ENCODE measurements around the gene MAP3K4. TPM values are rescaled to one million over a fixed set of nuclear protein-coding genes. Genes with fewer than 3 reads are reported as not detected.

Gene MAP3K4
- total RNA-seq, 1 donor from 2014 or later: 63.3 TPM

DNA sequence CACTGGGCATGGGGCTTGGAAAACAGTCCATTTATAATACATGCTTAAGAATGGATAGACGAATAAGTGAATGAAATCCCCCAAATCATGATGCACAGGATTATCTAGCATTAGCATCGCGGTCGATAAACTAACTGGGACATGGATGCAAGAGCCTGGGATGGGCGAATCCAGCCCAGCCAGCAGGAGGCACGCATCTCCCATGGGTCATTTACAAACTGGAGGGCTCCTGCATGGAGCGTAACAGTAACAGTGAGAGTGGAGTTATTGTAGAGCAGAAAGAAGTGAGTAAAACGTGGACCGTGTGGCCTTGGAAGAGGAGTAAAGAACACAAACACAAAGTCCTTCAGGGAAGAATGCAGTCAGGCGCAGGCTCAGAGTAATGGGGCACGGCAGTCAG lies 145.8 kb downstream of the MAP3K4 start:
- H3K4me3 Mint-ChIP-seq (ENCODE audit: unreplicated experiment): no peak overlapping the region
- peaks cover 8% of the 10 kb centered on the region for H3K27me3 Mint-ChIP-seq (ENCODE audit: unreplicated experiment)
- no peak overlapping the region for H3K27ac Mint-ChIP-seq (ENCODE audit: unreplicated experiment)
- H3K9me3 Mint-ChIP-seq (ENCODE audit: unreplicated experiment): peaks cover 19% of the 10 kb centered on the region
- H3K4me1 Mint-ChIP-seq (ENCODE audit: low read depth, unreplicated experiment): peaks cover 4% of the 10 kb centered on the region
- no peak for DNase-seq
- no peak for TF ChIP-seq CTCF (IDR thresholded peaks at IDR 0.05; ENCODE audit: partially characterized antibody, unreplicated experiment)
- H3K36me3 Mint-ChIP-seq (ENCODE audit: unreplicated experiment): peaks cover 41% of the 10 kb centered on the region

DNA sequence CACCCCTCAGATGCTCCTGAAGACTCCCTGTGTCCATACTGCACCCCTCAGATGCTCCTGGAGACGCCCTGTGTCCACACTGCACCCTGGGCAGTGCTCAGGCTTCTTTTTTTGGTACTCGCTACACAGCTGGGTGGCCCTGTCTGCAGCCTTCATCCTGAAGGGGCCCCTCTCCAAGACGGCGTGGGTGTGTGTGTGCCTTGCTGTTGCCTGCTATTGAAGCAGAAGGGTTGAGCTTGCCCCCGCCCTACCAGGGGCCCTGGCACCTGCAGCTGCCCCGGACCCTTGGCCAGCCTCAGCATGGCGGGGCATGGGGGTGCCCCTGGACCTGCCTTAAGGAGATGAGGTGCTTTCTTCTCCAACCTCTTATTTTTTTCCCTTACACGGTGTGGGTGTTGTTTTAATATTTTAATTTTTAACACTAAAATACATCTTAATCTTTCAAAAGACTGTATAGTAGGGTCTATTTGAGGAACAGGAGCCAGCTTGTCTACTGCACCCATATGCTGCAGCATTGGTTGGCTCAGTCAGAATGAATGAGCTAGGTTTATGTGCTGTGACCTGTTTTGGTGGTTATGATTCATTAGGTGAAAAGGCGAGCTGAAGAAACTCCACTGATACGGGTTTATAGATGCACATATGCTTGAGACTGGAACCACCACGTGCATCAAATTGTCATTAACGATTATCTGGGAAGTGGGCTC lies 146.4 kb downstream of the MAP3K4 start:
- TF ChIP-seq CTCF (IDR thresholded peaks at IDR 0.05; ENCODE audit: partially characterized antibody, unreplicated experiment): no peak
- no peak for DNase-seq
- Mint-ChIP-seq H3K27ac (ENCODE audit: unreplicated experiment) (no peak overlapping the region), H3K27me3 (ENCODE audit: unreplicated experiment) (peaks cover 9% of the 10 kb centered on the region), H3K4me3 (ENCODE audit: unreplicated experiment) (no peak overlapping the region), H3K36me3 (ENCODE audit: unreplicated experiment) (peaks cover 44% of the 10 kb centered on the region), H3K4me1 (ENCODE audit: low read depth, unreplicated experiment) (peaks cover 5% of the 10 kb centered on the region), H3K9me3 (ENCODE audit: unreplicated experiment) (peaks cover 21% of the 10 kb centered on the region)

GRCh38 chr6:161138543-161139303 lies 147.2 kb downstream of the MAP3K4 start:
- no peak for TF ChIP-seq CTCF (IDR thresholded peaks at IDR 0.05; ENCODE audit: partially characterized antibody, unreplicated experiment)
- Mint-ChIP-seq H3K4me3 (ENCODE audit: unreplicated experiment) (no peak overlapping the region), H3K4me1 (ENCODE audit: low read depth, unreplicated experiment) (peaks cover 5% of the 10 kb centered on the region), H3K27me3 (ENCODE audit: unreplicated experiment) (peaks cover 9% of the 10 kb centered on the region), H3K27ac (ENCODE audit: unreplicated experiment) (no peak overlapping the region), H3K9me3 (ENCODE audit: unreplicated experiment) (peaks cover 18% of the 10 kb centered on the region), H3K36me3 (ENCODE audit: unreplicated experiment) (peaks cover 44% of the 10 kb centered on the region)
- no peak for DNase-seq

GRCh38 chr6:161139304-161139765 lies 147.8 kb downstream of the MAP3K4 start:
- H3K36me3 Mint-ChIP-seq (ENCODE audit: unreplicated experiment): peaks cover 42% of the 10 kb centered on the region
- DNase-seq: no peak
- peaks cover 9% of the 10 kb centered on the region for H3K27me3 Mint-ChIP-seq (ENCODE audit: unreplicated experiment)
- H3K4me3 Mint-ChIP-seq (ENCODE audit: unreplicated experiment): no peak overlapping the region
- H3K27ac Mint-ChIP-seq (ENCODE audit: unreplicated experiment): no peak overlapping the region
- TF ChIP-seq CTCF (IDR thresholded peaks at IDR 0.05; ENCODE audit: partially characterized antibody, unreplicated experiment): no peak
- H3K9me3 Mint-ChIP-seq (ENCODE audit: unreplicated experiment): peaks cover 18% of the 10 kb centered on the region
- H3K4me1 Mint-ChIP-seq (ENCODE audit: low read depth, unreplicated experiment): peaks cover 5% of the 10 kb centered on the region
